RCC 7860 (cell line): ENCODE measurements around the gene SMOC2.

Experiments
- DNase-seq: peaks from one replicate; pipeline ENCODE4 v3.0.0-alpha.2; 2015; ENCODE audit warnings: low spot score
- FAIRE-seq: peaks from 2 replicates; lab custom pipeline; 2012; peaks lifted over from hg19 to GRCh38; lab: Jason Lieb, UNC

Gene SMOC2

DNA sequence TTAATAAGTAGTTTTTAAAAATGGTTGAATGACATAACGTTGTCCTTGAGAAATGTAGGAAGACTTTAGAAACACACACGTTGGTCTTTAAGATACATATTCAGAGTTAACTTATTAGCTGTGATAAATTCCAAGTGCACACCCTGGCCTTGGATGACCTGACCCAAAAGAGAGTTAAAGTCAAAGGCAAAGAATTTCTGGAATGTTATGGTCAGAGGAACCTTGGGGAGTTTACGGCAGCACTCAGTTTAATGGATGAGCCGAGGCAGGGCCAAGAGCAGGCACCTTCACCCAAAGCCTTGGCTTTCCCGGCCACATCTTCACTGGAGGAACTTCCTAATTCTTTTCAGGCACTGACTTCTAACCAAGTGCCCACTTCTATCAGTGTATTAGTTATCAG lies 200.5 kb downstream of the SMOC2 start:
- DNase-seq, result peak; percentile 43
- peak; percentile 66 for FAIRE-seq

DNA sequence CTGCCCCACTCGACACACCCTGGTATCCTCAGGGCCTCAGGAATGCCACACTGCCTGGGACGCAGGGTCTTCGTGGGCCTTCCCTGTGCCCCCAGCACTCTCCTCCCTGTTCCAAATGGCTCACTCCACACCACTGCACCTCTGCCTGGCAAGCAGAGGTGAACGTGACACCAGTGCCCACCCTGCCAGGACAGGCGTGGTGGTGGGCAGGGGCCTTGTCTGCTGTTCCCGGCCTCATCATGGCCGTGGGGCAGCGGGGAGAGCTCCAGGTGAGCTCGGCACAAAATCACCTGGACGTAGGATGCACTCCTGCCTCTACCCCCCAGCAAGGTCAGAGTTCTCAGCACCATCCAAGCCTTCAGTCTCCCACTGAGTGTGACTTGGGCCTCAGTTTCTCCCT lies 202.4 kb downstream of the SMOC2 start:
- FAIRE-seq (no peak), DNase-seq (no peak)

DNA sequence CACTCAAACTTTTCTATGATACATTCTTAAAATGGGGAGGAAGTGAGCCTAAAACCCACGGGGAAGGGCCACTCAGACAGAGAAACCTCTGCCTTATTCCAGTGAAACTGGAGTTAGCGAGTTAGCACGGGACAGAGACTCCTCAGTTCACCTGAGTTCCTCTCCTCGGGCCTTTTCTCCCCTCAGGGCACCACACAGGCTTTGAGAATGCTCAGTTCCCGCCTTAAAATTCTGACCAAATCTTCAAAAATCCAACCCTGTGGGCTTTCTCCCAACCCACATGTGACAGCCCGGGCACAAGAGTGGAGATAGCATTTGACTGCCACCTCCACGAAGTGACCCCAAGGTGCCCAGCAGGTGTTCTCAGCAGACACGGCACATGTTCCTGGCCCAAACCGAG lies 204.3 kb downstream of the SMOC2 start:
- DNase-seq (no peak), FAIRE-seq (no peak)

- no peak for DNase-seq
- no peak for FAIRE-seq
Measured at GRCh38 chr6:168647271-168647670, 206.3 kb downstream of the SMOC2 start.

DNA sequence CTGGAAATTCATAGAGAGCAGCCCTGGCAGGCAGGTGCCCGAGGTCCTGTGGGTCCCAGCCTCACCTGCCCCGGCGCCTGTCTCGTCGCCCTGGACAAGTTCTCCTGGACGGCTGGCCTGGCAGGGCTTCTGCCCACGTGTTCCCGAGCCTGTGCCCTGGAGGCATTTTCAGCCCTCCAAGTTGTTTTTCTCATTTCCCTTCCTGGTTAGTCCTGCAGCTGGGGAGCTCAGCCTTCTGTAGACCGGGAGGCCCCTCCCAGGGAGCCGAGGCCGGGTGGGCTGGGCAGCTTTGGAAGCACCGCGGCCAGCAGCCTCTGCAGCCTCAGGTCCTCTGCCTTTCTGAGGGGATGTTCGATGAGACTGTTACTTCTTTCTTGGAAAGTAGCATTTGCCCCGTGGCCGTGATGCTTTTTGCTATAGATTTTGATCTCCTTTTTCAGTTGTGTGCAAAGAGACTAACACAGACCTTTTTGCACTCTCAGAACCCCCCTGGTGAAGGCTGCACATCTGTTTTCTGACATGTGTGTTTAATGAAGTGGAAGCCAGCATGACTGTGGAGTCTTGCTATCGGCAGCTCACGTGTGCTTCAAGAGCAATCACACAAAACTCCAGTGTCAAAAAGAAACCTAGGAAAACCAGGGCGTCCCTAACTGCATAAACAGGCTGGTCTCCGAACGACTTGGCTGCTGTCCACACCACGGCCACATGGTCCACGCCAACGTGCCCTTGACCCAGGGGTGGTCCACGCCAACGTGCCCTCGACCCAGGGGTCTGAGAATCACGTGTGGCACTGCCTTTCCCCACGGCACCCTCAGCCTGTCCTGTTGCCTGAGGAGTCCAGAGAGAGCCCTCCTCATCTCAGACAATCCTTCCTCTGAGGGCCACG lies 207.5 kb downstream of the SMOC2 start:
- DNase-seq, result no peak
- no peak for FAIRE-seq

DNA sequence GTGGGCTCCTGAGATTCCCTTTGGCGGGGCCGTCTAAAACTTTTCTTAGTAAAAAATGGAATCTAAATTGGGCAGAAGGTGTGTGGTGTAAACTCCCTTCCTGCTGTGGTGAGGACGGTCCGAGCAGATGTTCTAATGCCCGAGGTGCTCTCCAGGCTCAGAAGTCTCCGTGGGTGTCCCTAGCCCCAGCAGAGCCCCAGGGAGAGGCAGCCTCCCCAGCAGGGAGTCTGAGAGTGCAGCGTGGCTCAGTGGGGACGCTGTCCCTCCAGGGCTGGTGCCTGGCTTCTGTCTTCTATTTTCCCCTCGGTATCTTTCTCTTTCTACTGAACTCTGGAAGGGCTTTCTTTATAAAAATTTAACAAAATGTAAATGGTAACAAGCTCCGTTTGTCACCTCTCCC lies 208.2 kb downstream of the SMOC2 start:
- FAIRE-seq (no peak), DNase-seq (no peak)

GRCh38 chr6:168650671-168651111 lies 209.7 kb downstream of the SMOC2 start:
- FAIRE-seq (no peak), DNase-seq (no peak)

DNA sequence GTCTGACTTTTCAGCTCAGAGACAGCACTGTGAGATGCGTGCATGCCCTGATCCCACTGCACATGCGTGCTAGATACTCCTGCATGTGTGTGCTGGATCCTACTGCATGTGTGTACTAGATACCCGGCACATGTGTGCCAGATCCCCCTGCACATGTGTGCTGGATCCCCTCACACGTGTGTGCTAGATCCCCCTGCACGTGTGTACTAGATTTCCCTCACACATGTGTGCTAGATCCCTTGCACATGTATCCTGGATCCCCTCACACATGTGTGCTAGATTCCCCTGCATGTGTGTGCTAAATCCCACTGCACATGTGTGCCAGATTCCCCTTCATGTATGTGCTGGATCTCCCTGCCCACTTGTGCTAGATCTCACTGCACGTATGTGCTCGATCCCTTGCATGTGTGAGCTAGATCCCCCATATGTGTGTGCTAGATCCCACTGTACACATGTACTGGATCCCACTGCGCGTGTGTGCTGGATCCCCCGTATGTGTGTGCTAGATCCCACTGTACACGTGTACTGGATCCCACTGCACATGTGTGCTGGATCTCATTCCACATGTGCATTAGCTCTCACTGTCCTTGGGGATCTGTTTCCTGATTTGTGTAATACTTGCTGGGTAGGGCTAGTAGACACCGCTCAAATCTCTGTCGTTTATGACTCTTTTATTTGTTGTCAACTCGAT lies 214.6 kb downstream of the SMOC2 start:
- DNase-seq (no peak), FAIRE-seq (no peak)

- DNase-seq (no peak), FAIRE-seq (no peak)
Measured at GRCh38 chr6:168658059-168658458, 217.1 kb downstream of the SMOC2 start.

DNA sequence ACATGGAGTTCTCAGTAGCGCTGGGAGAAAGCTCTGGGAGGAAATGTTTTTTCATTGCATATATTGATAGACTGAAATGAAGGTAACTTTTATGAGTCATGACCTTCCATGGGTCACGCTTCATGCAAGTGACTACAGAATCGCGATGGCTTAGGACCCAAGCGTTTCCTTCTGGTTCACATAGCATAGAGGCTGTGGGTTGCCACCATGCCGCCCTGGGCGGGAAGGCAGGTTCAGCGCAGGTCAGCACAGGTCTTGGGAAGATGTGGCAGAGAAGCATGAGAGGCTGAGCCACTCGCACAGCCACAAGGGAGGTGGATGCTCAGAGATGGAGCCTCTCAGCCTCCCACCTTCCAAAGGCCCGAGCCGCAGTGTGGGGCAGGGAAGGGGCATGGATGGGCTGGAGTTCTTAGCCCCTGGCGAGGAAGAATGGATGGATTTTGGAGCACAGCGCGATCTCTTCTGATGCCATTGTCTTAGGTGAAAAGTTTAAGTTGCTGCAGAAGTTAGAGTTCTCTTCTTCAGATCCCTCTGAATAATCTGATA lies 219.5 kb downstream of the SMOC2 start:
- DNase-seq (no peak), FAIRE-seq (no peak)

DNA sequence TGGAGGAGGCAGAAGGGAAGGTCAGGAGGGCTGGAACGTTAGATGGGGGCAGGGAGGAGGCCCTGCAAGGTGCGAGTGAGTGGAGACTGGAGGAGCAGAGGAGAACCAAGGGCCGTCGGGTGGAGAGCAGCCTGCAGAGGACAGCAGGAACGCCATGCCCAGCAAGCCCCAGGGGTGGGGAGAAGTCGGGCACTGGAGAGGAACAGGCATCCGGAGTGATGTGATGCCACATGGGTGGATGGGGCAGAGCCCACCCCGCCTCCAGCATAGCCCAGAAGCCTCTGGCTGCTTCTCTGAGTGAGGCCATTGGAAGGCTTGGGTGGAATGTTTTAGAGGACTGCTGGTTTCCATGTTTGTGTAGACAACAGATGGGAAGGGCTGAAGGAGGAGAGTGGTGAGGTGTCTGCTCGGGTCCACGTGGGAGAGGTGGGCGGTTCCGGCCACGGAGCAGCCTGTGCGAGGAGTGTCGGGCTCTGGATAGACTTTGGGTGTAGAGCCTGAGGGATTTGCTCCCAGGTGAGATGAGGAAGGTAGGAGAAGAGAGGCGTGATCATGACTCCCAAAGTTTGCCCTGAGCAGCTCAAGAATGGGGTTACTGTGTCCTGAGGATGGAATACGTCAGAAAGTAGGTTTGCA lies 221.4 kb downstream of the SMOC2 start:
- FAIRE-seq, result no peak
- no peak for DNase-seq

DNA sequence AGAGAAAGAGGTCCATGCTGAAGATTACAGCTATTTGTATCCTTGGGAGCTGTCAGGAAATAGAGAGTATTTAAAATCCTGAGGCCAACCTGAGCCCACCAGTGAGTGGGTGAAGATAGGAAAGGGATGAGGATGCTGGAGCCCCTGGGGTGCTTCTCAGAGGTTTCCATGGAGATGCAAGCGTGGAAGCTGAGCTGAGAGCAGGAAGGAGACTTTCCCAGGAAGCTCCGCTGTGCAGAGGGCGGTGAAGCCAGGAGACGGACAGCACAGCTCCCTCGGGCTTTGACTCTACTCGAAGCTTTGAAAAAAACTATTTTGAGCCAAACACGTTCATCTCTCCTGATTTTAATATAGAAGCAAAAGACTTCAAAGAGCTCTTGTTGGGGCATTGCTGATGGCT lies 222.1 kb downstream of the SMOC2 start:
- DNase-seq (no peak), FAIRE-seq (no peak)

DNA sequence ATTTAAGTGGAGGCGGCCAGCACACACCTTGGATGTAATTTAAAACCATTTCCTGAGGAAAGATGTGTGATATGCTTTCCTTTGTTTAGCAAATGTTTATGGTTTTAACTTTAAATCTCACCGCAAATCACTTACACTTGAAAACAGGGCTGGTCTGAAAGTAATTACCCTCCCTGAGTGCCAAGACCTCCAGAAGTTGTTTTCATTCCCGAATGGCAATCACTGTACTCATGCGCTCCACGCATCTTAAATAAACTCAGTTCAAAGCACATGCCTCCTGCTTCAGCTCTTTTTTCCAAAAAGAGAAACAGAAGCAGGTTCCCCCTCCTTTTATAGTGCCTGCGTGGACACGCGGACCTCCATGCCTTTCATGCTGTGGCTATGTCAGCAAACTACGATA lies 224.0 kb downstream of the SMOC2 start:
- DNase-seq, result no peak

GRCh38 chr6:168666170-168666569 lies 225.2 kb downstream of the SMOC2 start:
- DNase-seq (no peak), FAIRE-seq (no peak)

More for the DNA sequence above, 224.0 kb downstream of the SMOC2 start:
- FAIRE-seq, result no peak

- FAIRE-seq (no peak), DNase-seq (no peak)
Measured at GRCh38 chr6:168666699-168667427, 225.9 kb downstream of the SMOC2 start.

DNA sequence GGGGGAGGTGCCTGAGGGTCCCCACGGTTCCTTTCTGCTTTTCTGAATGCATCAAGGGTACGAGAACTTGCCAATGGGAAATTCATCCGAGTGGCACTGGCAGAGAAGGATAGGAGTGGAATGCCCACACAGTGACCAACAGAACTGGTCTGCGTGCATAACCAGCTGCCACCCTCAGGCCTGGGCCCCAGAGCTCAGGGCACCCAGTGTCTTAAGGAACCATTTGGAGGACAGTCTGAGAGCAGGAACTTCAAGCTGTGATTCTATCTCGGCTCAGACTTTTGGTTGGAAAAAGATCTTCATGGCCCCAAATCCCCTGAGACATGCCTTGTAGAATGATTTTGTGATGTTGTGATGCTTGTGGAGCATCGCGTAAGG lies 226.4 kb downstream of the SMOC2 start:
- no peak for DNase-seq
- FAIRE-seq, result no peak

GRCh38 chr6:168670401-168670985 lies 229.5 kb downstream of the SMOC2 start:
- FAIRE-seq (no peak), DNase-seq (no peak)

GRCh38 chr6:168671028-168671862 lies 230.3 kb downstream of the SMOC2 start:
- DNase-seq (no peak), FAIRE-seq (no peak)

GRCh38 chr6:168671863-168672546 lies 231.0 kb downstream of the SMOC2 start:
- FAIRE-seq, result no peak
- no peak for DNase-seq
